AG04449 (cell line): Measurements from ENCODE around the gene TDRD7.

Experiments used
- CTCF ChIA-PET: fragments of 350-600 bp; formaldehyde crosslinking; extraction: SDS; loops from one replicate; lab custom pipeline; 2021; ENCODE audit warnings: antibody characterized with exemption; lab: Yijun Ruan, JAX
- POLR2A ChIA-PET: fragments of 400-600, 350-600 bp; formaldehyde crosslinking; extraction: SDS; loops from one replicate; lab custom pipeline; 2020; ENCODE audit warnings: antibody characterized with exemption, inconsistent platforms; lab: Yijun Ruan, JAX
- DNase-seq: peaks from one replicate; pipeline ENCODE4 v3.0.0-alpha.2; 2010; ENCODE audit warnings: low read depth, low spot score
- H3K4me3 ChIP-seq: 2 replicates; pipeline ENCODE4 v1.5.1; 2011; ENCODE audit warnings: low read depth, mild to moderate bottlenecking, control low read depth, low read length
- TF ChIP-seq, protein P1 (sequence below): IDR thresholded peaks from one replicate; pipeline ENCODE4 v1.5.1; 2011; ENCODE audit warnings: mild to moderate bottlenecking, moderate library complexity, low read length, control low read depth, inconsistent platforms; ENCODE audit not compliant: insufficient read depth; ENCODE audit errors: missing control alignments

The TDRD7 gene

DNA sequence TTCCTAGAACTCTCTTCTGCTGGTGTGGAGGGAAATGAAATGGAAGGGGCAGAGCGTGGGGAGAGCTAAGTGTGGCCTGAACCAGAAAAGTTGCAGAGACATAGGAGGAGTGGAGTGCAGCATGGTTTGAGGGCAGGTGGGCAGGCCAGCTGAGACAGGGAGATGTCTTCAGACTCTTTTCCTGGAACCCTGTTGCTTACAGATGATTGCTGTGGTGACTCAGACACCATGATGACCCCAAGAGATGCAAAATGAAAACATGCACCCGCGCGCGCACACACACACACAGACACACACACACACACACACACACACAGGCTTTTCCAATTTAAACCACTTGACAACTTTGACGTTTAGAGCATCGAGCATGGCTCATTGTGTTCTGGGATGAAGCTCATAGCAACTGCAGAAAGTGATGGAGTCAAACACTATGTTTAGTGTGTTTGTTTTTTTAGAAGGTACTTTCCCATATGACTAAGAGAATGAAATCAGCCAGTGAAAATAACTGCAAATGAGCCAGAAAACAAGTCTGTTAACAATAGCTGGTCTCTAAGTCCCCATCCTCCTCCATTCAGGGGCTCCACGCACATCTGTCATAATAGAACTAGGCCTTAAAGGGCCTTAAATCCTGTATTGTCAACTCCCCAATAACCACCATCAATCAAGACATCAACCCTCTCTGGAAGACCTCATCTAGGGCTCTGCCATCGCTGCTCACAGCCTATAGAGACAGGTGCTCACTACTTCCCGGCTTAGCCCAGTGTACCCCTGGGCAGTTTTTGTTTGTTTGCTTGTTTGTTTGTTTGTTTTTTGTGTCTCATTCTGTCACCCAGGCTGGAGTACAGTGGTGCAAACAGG, 99.1 kb downstream of the TDRD7 start:
- no peak overlapping the region for H3K4me3 ChIP-seq
- CTCF ChIA-PET = interaction anchor here (1.2 kb wide), 1 partner anchor 42 kb away, joined by 6 read pairs; no protein-coding TSS in a partner anchor
- TF ChIP-seq, protein P1, sequence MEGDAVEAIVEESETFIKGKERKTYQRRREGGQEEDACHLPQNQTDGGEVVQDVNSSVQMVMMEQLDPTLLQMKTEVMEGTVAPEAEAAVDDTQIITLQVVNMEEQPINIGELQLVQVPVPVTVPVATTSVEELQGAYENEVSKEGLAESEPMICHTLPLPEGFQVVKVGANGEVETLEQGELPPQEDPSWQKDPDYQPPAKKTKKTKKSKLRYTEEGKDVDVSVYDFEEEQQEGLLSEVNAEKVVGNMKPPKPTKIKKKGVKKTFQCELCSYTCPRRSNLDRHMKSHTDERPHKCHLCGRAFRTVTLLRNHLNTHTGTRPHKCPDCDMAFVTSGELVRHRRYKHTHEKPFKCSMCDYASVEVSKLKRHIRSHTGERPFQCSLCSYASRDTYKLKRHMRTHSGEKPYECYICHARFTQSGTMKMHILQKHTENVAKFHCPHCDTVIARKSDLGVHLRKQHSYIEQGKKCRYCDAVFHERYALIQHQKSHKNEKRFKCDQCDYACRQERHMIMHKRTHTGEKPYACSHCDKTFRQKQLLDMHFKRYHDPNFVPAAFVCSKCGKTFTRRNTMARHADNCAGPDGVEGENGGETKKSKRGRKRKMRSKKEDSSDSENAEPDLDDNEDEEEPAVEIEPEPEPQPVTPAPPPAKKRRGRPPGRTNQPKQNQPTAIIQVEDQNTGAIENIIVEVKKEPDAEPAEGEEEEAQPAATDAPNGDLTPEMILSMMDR = no peak
- POLR2A ChIA-PET = interaction anchor here (1.3 kb wide), 1 partner anchor 8 kb away, joined by 4 read pairs; no protein-coding TSS in a partner anchor
- DNase-seq = peak; percentile 21

- no peak overlapping the region for H3K4me3 ChIP-seq
- TF ChIP-seq, protein P1 = no peak
- POLR2A ChIA-PET = interaction anchor here (1.3 kb wide), 1 partner anchor 9 kb away, joined by 4 read pairs; no protein-coding TSS in a partner anchor
- CTCF ChIA-PET = no interaction called here
- DNase-seq = no peak
Measured at GRCh38 chr9:97511655-97512427, 99.9 kb downstream of the TDRD7 start.

DNA sequence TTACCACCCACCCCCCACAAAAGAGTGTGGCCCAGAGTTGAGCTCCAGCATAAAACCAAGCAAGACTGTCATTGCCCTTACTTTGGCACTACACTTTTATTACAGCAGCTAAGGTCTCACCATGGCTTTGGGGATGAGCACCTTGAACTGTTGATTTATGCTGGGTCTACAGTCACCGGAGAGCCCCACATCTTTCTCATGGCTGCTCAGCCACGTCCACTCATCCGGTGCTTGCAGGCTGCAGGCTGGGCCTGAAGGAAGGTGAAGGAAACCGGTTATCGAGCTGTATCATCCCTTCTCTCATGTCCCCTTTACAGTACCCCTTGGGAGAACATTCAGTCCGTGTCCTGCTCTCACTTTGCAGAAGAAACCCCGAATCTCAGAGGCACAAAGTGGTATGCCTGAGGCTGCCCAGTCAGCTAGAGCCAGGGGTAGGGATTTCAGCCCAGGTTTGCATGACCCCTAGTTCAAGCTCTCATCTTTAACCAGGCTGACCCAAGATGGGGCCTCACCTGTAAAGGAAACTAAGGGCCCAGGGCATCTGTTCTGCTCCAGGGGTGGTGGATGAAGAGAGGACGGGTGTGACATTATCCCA, 101.2 kb downstream of the TDRD7 start:
- TF ChIP-seq, protein P1 = no peak
- POLR2A ChIA-PET = no interaction called here
- no peak overlapping the region for H3K4me3 ChIP-seq
- no peak for DNase-seq
- CTCF ChIA-PET = no interaction called here

GRCh38 chr9:97514531-97514930, 102.6 kb downstream of the TDRD7 start:
- no peak for DNase-seq
- TF ChIP-seq, protein P1 = no peak
- ChIA-PET POLR2A (no interaction called here), CTCF (no interaction called here)
- no peak overlapping the region for H3K4me3 ChIP-seq

- POLR2A ChIA-PET = no interaction called here
- DNase-seq = no peak
- no peak overlapping the region for H3K4me3 ChIP-seq
- TF ChIP-seq, protein P1 = no peak
- CTCF ChIA-PET = no interaction called here
Measured at GRCh38 chr9:97515662-97516061, 103.8 kb downstream of the TDRD7 start.
